GM21723 (cell line): Measurements from ENCODE around the gene CKB.
"Not testable (repeated sequence)": the region's sequence is repeated elsewhere in the genome, so short reads cannot be mapped to it uniquely, and the experiment has no call there.

Experiments used
- ATAC-seq: cut with Tn5 transposase; IDR thresholded peaks from one replicate; pipeline ENCODE4 v1.9.1; 2021; ENCODE audit warnings: mild to moderate bottlenecking, moderate library complexity; ENCODE audit not compliant: unreplicated experiment

The CKB gene

DNA sequence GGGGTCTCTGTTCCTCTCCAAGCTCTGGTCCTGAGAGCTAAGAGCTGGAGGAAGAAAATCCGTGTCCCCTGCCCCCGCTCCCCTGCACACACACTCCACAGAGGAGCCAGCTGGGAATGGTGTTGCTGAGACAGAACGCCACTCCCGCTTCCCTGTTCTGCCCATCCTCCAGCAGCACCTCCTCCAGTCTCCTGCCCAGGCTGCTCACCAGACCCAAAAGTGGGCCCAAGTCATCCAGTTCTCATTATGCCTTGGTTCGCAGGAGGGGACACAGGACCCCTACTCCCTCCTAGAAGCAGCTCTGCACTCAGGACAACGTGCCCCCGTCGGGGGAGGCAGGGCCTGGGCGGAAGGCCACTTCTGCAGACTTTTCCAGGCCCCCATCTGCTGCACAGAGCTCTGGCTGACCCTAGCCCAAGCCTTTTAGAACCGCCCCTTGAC is 5.5 kb upstream of the CKB start:
- ATAC-seq = no peak

DNA sequence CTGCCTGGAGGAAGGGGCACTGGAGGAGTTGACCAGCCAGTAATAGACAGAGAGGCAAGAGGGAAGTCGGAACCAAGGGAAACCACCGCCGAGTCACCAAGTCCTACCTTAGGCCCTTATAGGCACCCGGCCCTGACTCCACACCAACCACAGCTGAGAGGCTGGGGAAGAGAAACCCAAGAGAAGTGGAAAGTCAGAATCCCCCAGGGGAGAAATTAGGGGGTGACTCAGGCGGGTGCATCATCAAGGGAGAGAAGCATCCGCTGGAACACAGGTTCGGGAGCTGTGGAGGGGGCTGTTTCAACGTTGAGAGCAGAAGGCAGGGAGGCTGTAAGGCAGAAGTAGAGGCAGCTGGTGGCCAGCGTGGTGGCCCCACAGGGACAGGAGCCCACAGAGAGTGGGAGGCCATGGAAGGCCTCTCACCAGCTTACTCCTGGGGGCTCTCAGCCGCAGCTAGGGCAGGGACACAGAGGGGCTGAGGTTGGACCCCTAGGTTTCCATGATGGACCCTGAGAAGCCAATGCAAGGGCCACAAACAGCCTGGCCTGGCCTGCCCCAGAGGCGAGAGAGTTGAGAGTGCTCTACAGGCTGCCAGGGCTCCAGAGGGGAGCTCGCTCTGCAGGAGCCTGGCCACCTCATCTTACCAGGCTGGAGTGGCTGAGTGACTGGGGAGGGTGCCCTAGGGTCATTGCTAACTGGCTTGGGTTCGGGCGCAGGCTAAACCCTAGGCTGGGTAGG is 4.9 kb upstream of the CKB start:
- ATAC-seq = peak; percentile 41

DNA sequence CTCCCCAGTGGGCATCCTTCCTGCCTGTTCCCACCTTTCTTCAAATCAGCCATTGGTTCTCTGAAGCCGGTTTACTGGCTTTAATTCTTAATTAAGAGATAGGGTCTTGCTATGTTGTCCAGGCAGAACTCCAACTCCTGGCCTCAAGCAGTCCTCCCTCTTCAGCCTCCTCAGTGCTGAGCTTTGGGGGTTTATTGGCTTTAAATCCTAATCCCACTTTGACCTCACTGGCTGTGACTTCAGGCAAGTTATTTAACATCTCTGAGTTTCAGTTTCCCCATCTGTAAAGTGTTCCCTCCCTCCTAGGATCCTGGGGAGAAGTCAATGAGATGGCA is 4.3 kb upstream of the CKB start:
- no peak for ATAC-seq

DNA sequence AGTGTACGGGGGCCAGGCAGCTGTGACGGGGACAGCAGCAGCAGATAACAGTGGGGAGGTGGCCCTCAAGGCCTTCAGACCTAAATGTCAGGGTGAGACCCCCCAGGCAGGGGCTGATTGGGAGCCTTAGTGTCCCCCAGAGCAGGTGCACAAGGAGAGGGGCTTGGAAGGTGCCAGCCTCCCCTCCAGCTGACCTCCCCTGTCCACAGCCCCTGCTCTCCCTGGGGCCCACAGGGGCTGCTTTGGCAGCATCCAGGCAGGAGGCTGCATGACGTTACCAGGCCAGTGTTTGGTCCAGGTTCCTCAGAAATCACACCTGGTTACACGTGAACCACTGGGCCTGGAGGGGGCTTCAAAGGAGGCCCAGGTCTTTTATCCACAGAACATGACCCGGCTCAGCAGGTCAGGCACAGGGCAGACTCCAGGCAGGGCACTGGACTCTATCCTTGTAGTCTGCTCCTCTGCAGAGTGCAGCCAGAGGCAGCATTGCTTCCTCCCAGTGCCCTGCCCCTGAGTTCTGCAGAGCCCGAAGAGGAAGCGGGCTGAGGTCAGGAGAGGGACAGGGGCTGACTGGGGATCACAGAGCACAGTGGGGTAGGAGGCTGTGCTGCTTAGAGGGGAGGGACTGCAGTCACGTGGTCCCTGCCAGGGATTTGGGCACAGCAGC is 3.8 kb upstream of the CKB start:
- no peak for ATAC-seq

DNA sequence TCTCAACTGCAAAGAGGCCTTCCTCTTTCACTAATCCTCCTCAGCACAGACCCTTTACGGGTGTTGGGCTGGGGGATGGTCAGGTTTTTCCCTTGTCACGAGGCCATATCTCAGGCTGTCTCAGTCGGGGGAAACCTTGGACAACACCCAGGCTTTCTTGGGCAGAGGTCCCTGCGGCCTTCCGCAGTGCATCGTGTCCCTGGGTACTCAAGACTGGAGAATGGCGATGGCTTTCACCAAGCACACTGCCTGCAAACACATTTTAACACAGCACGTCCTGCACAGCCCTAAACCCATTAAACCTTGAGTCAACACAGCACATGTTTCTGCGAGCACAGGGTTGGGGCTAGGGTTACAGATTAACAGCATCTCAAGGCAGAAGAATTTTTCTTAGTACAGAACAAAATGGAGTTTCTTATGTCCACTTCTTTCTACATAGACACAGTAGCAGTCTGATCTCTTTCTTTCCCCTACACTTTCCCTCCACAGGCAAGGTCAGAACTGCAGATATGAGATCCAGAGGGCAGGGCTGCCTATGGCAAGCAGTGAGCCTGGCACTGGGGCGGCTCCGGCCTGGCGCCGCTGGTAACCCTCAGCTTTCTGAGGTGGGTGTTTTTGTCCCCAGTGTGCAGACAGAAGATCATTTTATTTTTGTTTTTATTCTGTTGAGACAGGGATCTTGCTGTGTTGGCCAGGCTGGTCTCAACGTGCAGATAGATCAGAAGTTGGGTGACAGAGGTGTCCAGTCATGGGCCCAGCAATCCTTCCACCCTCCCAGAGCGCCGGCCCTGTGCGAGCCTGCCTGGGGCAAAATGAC is 3.0 kb upstream of the CKB start:
- not testable (repeated sequence) for ATAC-seq

DNA sequence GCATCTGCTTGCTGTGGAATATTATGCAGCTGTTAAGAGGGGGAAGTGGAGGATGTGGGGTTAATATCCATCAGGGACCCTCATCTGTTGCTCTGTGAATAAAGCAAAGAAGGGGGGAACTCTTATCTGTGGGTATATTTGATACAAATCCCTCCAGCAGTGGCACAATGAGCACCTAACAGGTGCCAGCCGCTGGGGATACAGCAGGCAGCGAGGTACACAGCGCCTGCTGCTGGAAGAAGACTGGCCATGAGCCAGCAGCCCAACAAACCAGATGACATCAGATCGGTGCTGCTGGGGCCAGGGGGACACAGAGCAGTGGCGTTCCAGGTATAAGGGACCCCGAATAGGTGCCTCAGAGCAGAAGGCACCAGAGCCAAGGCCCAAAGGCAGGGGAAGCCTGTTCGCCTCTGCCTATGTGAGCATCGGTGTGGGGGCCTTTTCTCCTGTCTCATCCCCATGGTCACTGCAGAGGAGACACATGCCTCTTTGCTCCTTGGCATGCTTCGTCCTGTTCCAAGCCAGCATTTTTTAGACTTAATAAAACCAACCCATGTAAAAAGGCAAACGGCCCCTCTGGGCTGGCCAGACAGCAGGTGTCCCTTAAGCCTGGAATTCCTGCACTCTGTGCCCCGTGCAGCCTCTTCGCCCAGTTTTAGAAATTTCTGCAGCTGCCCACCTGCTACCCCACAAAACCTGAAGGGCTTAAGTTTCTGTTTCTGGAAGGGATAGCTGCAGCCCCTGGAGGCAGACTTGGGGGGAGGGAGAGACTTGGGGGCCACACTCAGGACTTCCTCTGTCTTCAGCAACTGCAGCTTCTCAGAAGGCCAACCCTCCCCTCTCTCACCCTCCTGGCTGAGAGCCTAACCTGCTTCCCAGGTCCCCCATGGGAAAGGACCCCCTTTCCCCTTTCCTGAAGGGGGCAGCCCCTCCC is 1.6 kb upstream of the CKB start:
- no peak for ATAC-seq

DNA sequence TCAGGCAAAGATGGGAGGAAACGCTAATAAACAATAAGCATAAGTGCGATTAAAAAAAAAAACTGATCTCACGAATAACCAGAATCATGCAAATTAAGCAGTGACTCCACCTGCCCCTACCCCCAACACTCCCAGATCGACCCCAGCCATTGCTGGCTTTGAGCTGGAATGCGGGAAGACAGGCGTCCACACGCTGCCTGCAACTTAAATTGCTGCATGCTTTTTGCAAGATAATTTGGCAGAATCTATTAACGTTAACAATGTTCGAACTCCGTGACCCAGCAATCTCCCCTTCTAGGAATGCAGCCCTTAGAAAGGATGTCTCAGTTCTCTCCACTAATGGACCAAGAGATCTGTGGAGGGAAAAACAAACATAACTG is 935 bp upstream of the CKB start:
- no peak for ATAC-seq

DNA sequence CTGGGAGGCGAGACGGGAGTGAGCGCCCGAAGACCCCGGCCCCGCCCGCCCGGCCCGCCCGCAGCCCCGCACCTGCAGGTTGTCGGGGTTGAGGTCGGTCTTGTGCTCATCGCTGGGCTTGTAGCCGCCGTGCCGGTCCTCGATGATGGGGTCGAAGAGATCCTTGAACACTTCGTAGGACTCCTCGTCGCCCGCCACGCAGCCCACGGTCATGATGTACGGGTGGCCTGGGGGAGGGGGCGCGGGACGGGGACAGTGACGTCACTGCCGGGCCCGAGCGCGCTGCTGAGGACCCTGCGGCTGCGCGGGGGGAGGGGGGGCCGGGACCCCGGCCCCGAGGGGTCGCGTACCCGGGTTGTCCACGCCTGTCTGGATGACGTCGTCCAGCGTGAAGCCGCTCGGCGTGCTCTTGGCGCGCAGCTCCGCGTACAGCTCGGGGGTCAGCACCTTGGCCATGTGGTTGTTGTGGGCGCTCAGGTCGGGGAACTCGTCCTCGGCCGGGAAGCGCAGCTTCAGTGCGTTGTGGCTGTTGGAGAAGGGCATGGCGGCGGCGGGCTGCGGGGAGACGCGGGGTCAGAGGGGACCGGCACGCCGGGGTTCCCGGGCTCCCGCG is 573 bp downstream of the CKB start:
- ATAC-seq = no peak

DNA sequence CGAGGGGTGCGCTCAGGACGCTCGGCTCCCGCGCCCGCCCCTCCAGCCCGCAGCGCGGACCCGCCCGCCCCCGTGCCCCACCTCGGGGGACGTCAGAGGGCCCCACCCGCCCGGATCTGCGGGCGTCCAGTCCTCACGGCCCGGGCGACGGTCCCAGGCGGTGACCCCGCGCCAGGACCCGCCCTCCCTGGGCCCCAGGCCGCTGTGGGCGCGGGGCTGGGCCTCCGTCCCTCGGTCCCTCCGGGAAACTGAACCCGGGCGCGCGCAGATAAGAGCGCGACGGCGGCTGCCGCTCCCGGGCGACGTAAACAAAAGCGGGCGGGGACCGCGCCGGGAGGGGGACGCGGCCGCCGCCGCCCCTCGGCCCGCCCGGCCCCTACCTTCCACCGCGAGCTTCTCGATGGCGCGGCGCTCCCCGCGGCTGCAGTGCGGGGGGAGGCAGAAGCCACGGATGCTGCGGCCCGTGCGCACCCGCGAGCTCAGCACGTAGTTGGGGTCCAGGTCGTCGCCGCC is 1.1 kb downstream of the CKB start:
- ATAC-seq = no peak

DNA sequence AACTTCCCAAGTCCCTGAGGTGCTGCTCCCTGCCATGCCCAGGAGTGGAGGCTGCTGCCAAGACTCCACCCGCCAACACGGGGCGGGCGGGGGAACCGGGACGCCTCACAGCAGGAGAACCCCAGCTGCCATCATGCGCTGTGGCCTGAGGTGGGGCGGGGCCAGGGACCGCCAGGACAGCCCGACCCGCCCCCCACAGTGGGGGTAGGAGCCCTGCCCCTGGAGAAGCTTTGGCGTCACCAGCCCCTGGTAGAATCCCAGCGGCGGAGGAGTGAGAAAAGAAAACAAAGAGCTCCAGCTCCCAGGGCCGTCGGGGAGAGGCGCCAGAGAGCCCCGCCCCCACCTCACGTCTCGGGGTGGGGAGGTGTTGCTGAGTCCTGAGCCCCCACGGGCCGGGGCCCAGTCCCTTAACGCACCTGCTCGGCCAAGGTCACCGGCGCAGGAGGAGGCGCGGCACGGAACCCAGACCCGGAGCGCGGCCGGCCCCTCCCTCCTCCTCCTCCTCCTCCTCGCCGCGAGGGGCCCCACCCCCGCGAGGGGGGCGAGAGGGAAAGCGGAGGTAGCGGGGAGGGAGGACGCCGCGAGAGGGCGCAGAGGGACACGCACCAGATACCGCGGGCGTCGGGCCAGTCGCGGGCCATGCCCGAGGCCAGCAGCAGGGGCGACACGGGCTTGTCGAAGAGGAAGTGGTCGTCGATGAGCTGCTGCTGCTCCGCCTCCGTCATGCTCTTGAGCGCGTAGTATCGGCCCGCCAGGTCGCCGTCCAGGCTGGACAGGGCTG is 1.8 kb downstream of the CKB start:
- ATAC-seq = no peak

DNA sequence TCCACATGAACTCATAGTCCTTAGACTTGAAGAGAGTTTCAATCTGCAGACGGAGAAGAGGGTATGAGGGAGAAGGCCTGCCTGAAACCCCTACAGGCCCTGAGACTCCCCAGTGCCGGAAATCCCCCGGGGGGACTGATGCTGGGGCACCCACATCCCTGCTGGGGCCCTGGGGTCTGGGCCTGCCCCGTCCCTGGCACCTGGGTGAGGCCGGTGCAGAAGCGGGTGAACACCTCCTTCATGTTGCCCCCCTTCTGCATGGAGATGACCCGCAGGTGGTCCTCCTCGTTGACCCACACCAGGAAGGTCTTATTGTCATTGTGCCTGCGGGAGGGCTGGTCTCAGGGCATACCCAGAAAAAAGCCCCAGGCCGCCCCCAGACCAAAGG is 2.4 kb downstream of the CKB start:
- ATAC-seq = no peak

DNA sequence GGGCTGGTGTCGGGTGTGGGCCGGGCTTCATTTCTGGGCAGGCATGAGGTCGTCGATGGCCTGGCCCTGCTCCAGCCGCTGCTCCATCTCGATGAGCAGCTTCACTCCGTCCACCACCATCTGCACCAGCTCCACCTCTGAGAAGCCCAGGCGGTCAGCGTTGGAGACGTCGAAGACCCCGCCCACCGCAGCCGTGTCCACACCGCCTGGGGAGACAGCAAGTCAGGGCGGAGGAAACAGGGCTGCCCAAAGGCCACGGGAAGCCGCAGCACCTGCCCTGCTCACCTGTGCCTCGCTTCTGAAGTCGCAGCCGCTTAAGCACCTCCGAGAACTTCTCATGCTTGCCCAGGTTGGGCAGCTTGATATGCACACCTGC is 2.8 kb downstream of the CKB start:
- no peak for ATAC-seq

DNA sequence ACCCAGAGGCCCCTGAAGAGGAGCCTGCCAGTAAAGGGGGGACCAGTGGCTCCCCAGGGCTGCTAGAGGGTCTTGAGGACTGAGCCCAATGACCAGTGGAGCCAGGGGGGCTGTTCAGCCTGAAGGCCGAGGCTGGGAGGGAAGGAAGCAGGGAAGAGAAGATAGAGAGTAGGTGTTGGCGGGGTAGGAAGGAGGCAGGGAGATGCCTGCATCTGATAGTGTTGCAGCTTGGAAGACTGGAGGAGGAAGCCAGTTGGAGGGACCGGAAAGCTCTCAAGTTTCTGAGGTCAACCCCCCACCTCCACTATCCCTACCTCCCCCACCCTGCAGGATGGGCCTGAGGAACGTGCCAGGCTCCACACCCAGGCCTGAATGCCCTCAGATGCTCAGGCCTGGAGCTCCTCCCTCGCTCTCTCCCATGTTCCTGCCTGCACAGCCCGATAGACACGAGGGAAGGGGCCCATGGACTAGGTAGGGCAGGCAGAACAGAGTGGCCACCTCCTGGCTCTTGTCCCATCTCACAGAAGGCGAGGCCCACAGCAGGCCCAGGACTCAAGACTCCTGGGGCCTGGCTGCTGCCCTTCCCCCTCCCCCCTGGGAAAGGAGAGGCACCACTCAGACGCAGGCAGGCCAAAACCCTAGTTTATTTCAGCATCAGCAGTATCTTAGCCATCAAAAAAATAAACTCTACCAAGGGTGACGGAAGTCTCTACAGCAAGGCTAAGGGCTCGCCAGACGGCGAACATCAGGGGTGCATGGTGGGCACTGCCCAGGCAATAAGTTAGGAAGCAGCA is 3.4 kb downstream of the CKB start:
- ATAC-seq = no peak

DNA sequence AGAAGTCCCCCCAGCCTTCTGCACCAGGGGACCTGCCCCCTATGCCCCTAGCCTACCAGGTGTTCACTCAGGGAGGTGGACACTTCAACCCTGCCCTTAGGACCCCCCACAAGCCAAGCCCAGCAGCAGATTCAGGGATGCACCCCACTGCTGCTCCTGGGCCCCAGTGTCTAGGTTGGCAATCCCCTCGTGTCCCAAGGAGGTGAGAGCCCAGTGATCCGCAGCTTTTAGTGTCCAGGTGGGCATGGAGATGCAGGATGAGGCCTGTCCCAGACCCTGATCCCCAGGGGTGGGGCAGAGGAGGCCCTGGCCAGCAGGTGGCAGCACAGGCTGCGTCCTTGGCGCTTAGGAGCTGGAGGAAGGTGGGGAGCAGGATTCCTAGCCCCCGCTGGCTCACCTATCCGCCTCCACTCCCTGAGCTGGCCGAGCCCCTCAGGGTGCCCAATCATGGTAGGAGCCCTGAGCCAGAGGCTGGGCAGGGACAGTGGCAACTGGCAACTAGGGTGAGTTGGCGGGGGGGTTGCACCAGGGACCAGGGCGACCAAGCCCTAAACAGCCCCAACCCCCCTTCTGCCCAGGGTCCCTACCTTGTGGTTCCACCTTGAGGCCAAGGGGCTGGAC is 4.1 kb downstream of the CKB start:
- ATAC-seq = no peak

DNA sequence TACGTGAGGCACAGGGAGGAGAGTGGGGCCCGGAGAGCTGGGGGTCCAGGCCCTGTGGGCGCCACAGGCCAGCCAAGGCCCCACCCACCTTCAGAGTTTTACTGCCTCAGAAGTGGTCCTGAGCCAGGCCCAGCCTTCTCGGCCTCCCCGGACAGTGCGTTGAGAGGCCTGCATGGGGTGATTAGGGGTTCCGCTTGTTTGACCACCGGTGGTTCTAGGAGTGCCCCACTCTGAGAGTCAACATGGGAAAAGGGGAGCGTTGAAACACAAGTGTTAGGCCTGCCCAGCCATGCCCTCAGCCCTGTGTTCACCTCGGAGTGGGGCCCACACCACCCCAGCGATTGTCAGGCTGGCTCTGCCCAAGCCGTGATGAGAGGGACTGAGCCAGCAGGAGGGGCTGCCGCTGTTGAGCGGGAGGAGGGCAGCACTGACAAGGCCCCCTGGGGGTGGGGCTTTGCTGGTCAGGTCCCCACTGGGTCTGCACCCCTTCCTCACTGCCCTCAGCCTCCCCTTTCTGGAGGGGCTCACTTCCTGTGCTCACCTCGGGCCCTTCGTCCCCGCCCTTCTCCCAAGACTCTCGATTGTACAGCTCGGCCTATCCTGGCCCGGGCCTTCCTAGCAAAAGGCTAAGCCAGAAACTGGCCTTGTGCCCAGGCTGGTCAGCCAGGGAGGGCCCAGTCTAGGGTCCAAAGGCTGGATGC is 4.8 kb downstream of the CKB start:
- ATAC-seq = no peak

DNA sequence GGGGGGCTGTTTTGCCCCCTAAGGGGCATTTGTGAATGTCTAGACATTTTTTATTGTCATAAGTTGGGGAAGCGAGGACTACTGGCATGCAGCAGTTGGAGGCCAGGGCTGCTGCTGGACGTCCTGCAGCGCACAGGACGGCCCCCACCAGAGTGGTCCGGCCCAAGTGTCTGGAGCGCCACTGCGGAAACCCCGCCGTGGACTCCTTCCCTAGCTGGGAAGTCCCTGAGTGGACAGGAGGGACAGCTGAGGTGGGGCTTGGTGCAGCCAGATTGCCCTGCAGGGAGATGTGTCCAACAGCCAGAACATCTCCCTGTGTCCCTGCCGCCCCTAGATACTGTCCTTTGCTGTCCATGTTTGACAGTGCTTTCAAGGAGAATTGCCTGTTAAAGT is 5.5 kb downstream of the CKB start:
- no peak for ATAC-seq

DNA sequence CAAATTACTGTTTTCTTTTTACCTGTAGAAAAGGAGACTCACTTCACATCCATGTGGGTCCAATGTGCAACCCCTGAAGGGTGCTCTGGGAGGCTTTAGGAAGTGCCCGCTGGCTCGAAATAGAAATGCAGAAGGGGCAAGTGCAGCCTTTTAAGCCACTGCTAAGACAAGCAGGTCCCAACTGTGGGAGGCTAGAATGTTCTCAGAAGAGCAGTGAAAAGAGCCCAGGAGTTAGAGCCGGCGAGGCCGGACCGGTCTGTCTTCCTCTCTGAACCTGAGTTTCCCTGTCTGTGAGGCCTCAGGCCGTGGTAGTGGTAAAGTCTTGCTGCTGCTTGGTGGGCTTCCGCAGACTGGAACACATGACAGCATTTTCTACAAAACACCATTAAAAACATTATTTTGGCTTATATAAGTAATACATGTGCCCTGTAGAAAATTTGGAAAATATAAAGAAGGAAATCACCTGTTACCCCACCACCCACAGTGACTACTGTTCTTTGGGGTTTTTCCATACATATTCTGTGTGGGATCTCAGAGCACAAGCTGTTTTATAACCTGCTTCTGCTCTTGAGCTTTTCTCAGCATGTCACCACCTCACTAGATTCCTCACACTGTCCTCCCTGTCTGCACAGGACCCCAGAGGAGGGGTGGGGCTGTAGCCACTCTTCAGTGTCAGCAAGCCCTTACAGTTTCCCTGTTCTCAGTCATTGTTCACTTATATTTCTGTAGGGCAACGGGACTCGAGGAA is 6.0 kb downstream of the CKB start:
- no peak for ATAC-seq
